A673 (cell line): ENCODE data around the gene COL4A1.

Experiments used
- CTCF ChIP-seq: fragments of 300-800, 200-600 bp; sonication (generic); conservative IDR thresholded peaks from 2 replicates; pipeline ENCODE4 v1.5.1; 2017; ENCODE audit warnings: low read depth, mild to moderate bottlenecking, antibody characterized with exemption, low read length, moderate library complexity, mixed read lengths
- EZH2 ChIP-seq: fragments of 200-600 bp; sonication (generic); IDR thresholded peaks from 2 replicates; pipeline ENCODE4 v1.6.1; 2017; ENCODE audit warnings: borderline replicate concordance, low read depth, mild to moderate bottlenecking, mixed read lengths, antibody characterized with exemption, low read length; ENCODE audit not compliant: poor library complexity, severe bottlenecking

- TF ChIP-seq EZH2 (no peak), CTCF (no peak)
Observed at GRCh38 chr13:110129076-110129475, 177.9 kb downstream of the COL4A1 start.
